Activated CD8-positive, alpha-beta memory T cell treated with anti-CD3 and anti-CD28 coated beads for 48 hours (primary cell): ENCODE measurements around the gene AGAP9.
"Not testable (repeated sequence)": the region's sequence is repeated elsewhere in the genome, so short reads cannot be mapped to it uniquely, and the experiment has no call there.

ENCODE experiments used
- DNase-seq, 3 experiments: peaks; one replicate each; pipeline ENCODE4 v3.0.0-alpha.2; 2020; ENCODE audit warnings: low read depth in 2 of 3, low spot score in 2 of 3

The AGAP9 gene

GRCh38 chr10:47458466-47459154, 64.8 kb downstream of the AGAP9 start:
- no peak for DNase-seq

DNA sequence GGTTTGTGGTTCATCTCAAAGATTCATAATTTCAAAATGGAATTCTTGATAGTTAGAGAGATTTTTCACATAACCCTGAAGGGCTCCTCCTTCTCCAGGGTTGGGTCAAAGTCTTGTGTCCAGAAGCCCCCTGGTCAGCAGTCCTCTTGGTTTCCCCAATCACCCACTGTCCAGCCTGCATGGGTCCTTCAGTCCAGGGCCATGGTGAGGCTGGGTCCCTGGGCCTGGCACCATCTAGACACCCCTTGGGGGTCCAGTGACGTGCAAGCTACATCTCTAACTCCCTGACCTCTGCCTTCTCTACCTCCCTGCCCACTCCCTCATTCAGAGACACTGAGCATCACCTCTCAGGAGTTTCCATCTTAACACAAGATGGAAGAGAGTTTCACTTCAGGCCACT, 65.6 kb downstream of the AGAP9 start:
- DNase-seq: no peak

GRCh38 chr10:47457528-47457820, 66.0 kb downstream of the AGAP9 start:
- DNase-seq: no peak

- DNase-seq: no peak
Measured at GRCh38 chr10:47456794-47457527, 66.5 kb downstream of the AGAP9 start.

- DNase-seq: no peak
Measured at GRCh38 chr10:47456079-47456785, 67.2 kb downstream of the AGAP9 start.

DNA sequence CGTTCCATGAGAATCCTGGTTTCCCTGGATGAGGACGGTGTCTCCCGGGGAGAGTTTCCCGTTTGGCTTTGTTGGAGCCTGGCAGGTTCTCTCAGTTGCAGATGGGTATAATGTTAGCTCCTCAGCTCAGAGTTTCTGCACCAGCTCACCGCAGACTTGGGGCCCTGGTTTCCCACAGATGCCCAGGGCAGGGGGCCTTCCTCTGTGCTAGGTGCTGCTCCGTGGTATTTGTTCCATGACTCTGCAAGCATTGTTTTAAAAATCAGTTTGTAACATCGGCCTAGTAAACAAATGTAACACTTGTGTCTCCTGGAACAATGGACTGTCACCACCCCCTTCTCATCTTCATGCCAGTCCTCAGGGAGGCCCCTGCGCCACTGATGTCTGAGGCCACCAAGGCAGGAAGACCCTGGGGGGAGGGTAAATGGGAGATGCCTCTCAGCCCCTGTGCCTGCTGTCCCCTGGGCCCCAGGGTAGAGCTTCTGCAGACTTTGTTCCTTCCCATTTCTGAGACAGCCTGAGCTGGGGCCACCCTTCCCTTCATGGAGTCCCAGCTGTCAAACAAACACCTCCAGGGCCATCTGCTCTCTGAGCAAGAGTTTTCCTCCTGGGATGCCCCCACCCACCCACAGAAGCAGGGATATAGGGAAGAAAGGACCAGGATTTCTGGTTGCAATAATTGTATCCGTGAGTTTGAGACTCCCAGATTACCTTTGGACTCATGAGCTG, 67.9 kb downstream of the AGAP9 start:
- DNase-seq: not testable (repeated sequence)

DNA sequence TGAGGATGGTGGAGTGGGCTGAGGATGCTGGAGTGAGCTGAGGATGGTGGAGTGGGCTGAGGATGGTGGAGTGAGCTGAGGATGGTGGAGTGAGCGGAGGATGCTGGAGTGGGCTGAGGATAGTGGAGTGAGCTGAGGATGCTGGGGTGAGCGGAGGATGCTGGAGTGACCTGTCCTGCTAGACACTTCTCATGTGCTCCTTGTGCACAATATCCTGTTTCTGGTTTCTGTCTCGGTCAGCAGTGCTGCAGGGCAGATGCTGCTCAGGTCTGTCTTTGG, 68.7 kb downstream of the AGAP9 start:
- no peak for DNase-seq

DNA sequence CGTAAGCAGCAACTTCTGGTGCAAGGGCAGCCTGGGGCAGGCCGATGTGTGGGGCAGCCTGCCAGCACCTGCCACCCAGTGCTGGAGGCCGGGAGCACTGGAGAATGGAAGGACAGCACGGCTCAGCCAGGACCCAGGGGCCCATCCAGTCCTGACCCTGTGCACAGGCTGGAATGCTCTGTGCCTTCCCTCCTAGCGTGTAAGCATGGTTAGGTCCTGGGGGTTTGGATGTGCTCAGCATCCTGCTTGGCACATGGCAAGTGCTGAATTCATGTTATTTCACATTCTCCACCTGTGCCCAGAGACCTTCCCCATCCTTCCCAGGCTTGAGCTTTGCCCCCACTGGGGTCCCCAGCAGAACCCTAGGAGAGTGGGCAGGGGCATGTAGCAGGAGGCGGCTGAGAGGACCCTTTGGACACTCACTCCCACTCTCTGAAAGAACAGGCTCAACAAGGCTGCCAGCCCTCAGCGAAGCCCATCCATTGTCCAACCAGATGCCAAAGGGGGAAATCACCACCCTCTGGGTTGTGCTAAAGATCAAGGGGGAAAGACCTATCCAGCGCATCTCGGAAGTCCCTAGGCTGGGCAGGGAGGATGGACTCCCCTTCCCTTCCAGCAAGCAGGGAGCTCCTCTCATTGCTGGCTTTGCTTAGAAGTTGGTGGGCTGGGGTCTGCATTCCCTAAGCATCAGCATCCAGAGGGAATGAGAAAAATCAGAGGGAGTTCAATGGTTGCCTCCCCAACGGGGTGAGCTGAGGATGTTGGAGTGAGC, 69.2 kb downstream of the AGAP9 start:
- DNase-seq: no peak

- DNase-seq: no peak
Measured at GRCh38 chr10:47453141-47454007, 70.1 kb downstream of the AGAP9 start.

GRCh38 chr10:47452495-47453140, 70.8 kb downstream of the AGAP9 start:
- DNase-seq: no peak

GRCh38 chr10:47451998-47452494, 71.4 kb downstream of the AGAP9 start:
- DNase-seq: no peak
